DMS 273 (cell line): Measurements from ENCODE around the gene CCDC87.

Experiments used
- DNase-seq: peaks from one replicate; lab custom pipeline; 2025; ENCODE audit not compliant: unreplicated experiment; lab: John Stamatoyannopoulos, UW

CCDC87 gene

DNA sequence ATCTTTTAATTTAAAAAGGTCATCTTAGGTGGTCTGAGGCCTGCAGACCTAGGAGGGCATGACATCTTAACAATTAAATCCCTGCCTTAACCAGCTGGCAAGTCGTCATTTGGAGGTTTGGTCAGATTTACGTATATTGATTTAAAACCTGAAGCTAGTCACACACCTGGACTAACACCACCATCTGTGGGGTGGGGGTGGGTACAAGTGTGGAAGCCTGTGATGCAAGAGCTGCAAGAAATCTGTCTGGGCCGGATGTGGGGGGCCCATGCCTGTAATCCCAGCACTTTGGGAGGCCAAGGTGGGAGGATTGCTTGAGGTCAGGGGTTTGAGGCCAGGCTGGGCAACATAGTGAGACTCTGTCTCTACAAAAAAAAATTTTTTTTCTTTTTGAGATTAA is 11.6 kb downstream of the CCDC87 start:
- DNase-seq = no peak

DNA sequence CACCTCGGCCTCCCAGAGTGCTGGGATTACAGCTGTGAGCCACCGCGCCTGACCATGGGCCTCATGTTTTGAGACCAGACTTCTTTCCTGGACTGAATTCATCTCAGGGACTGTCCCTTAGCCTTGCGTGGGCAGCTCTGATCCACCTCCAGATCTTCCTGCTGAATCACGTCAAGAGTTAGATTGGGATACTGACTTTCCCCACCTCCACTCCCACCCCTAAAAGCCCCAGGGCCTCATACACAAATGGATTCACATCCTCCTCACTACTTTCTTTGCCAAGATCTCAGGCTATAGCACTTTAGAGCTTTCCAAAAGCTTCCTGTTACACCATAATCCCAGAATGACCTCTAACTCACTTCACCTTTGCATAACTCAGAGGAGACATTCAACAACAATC is 12.1 kb downstream of the CCDC87 start:
- DNase-seq = no peak

- peak; percentile 78 for DNase-seq
Observed at GRCh38 chr11:66579017-66579606, 13.8 kb downstream of the CCDC87 start.

- no peak for DNase-seq
Observed at GRCh38 chr11:66570850-66571180, 22.0 kb downstream of the CCDC87 start.

DNA sequence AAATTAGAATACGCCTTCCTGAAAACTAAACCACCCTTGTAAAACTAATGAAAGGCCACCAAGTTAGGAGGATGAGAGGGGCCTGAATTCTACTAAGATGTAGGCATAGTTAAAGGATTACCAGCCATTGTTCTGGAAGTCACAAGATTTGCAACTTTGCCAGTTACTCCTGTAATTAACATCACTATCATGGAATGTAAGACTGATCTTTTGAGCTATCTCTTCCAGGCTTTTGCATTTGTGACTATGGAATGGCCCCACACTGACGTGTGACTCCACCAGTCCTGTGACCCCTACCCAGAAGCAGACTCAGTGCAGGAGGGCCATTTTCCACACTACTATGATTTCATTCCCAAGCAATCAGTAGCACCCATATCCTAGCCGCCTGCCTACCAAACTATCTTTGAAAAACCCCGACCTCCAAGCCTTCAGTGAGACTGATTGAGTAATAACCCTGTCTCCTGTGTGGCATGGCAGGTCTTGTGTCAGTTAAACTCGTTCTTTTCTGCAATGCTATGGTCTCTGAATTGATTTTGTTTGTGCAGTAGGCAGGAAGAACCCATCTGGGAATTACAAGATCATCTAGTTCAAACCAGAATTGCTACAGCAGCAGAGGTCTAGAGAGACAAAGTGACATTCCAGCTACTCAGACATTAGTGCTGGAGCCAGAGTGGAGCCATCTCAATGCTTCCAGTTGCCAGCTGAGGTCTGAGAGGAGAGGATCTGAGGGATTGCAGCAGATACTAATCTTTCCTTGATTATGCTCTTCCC is 22.6 kb downstream of the CCDC87 start:
- no peak for DNase-seq

DNA sequence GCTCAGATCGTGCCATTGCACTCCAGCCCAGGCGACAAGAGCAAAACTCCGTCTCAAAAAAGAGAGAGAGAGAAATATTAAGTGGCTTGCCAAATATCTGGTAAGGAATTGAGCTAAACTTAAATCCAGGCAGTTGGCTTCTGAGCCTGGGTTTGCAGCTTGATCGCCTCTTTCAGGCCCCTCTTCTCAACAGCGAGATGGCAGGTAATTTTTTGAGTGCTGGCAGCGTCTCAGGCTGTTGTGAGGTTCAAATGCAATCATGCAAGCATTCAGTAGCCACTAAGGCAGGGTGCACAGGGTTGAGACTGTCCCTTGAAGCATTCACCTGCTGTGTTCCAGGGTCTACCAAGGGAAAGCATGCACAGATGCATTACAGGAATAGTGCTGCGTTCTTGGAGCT is 23.8 kb downstream of the CCDC87 start:
- no peak for DNase-seq

GRCh38 chr11:66568124-66568916 is 24.5 kb downstream of the CCDC87 start, which contains the start of gene CTSF:
TSS of gene CTSF (minus strand) at chr11:66568606. CDS start at chr11:66568486, 120 bp downstream.
- peak; percentile 60 for DNase-seq

GRCh38 chr11:66567787-66568123 is 25.1 kb downstream of the CCDC87 start:
- DNase-seq = no peak

DNA sequence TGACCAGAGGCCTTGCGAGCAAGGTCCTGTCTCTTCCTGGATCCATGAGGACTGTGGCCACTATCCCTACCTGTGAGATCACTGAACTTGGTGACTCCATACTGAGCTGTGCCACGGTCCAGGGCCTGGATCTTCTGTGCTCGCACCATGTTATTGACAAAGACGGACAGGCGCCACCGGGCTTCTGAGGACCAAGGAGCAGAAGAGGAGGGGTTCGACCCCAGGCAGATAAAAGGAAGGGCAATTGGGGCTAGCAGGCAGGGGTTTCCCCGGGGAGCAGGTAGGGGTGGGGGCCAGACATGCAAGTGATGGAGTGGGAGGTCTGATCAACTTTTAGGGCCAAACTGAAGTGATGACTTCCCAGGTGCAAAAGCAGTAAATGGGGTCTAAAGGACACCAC is 26.6 kb downstream of the CCDC87 start:
- no peak for DNase-seq

DNA sequence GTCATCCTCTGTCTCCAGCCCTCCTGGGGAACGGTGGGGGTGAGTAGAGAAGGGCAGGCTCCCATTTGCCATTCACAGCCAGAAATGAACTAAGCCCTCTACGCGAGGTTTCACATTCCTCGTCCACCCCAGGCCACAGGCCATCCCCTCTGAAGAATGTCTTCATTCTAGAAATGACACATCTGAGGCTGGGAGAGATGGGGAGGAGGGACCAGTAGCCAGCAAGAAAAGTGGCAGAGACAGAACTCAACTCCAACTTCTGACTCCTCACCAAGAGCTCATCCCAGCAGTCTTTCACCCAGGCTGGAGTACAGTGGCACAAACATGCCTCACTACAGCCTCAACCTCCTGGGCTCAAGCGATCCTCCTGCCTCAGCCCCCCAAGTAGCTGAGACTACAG is 27.9 kb downstream of the CCDC87 start:
- no peak for DNase-seq

- no peak for DNase-seq
Observed at GRCh38 chr11:66564538-66564937, 28.3 kb downstream of the CCDC87 start.

- DNase-seq = no peak
Observed at GRCh38 chr11:66563832-66564231, 29.0 kb downstream of the CCDC87 start.

DNA sequence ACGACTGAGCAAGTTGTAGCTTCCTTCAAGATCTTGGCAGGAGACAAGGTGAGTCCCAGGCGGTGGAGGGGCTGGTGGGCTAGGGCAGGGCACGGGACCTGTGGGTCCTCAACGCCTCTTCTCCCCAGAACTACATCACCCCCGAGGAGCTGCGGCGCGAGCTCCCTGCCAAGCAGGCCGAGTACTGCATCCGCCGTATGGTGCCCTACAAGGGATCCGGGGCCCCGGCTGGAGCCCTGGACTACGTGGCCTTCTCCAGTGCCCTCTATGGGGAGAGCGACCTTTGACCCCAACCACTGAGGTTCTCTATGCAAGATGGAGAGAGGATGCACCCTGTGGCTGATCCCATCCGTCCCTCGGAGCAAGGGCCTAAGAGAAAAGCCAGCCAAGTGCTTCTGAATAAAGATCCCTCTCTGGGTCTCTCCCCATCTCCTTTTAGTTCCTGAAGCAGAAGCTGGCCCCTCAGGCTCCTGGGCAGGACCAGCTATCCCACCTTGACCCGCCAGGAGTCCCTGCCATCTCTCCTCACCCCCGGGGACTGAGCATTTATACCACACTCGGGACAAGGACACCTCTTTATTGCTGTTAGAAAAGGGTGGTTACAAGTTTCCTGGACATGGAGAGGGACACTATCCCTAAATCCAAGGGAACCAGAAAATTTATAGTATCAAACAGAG is 29.8 kb downstream of the CCDC87 start:
- no peak for DNase-seq

GRCh38 chr11:66562275-66562674 is 30.6 kb downstream of the CCDC87 start:
- DNase-seq = no peak

GRCh38 chr11:66561975-66562248 is 31.0 kb downstream of the CCDC87 start:
- no peak for DNase-seq

DNA sequence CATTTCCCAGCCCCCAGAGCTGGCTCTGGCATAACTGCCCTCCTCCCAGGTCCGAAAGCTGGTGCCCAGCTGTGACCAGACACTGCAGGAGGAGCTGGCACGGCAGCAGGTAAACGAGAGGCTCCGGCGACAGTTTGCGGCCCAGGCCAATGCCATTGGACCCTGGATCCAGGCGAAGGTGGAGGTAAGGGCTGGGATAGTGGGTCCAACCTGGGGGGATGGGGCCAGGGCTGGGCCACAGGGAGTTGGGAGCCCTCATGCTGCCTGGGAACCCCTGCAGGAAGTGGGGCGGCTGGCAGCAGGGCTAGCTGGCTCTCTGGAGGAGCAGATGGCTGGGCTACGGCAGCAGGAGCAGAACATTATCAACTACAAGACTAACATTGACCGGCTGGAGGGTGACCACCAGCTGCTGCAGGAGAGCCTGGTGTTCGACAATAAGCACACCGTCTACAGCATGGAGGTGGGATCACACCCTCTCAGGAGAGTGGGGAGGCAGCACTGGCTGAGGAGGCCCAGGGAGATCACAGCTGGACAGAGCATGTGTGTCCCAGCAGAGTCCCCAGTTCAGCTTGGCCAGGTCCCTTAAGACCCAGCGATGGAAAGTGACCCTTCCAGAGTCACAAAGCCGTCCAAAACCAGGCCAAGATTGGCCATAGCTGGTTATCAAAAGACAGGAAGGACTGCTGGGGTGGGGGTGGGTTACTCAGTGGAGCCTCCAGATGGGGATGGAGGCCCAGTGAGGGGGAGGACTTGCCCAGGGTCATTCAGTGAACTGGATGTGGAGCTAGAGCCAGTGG is 31.5 kb downstream of the CCDC87 start:
- peak; percentile 78 for DNase-seq

DNA sequence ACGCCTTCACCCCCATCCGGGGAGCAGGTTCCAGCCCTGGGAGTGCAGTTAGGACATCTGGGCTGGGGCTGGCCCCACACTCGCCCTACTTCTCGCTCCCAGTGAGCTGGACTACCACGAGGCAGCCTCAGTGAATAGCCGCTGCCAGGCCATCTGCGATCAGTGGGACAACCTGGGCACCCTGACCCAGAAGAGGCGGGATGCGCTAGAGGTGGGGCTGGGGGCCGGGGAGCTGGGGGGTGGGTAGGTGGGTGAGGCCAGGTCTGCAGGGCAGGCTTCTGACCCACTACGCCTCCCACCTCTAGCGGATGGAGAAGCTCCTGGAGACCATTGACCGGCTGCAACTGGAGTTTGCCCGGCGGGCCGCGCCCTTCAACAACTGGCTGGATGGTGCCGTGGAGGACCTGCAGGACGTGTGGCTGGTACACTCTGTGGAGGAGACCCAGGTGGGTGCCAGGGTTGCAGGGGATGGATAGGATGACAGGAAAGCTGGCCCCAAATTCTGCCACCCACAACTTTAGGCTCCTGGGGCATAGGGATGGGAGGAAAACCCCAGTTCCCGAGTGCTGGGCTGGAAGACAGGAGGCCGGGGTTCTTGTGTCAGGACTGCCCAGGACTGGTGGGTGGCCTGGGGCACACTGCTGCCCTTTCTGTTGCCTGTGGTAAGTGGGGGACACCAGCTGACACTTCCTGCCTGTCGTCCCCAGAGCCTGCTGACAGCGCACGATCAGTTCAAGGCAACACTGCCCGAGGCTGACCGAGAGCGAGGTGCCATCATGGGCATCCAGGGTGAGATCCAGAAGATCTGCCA is 32.8 kb downstream of the CCDC87 start:
- no peak for DNase-seq

GRCh38 chr11:66559142-66559865 is 33.6 kb downstream of the CCDC87 start:
- no peak for DNase-seq

DNA sequence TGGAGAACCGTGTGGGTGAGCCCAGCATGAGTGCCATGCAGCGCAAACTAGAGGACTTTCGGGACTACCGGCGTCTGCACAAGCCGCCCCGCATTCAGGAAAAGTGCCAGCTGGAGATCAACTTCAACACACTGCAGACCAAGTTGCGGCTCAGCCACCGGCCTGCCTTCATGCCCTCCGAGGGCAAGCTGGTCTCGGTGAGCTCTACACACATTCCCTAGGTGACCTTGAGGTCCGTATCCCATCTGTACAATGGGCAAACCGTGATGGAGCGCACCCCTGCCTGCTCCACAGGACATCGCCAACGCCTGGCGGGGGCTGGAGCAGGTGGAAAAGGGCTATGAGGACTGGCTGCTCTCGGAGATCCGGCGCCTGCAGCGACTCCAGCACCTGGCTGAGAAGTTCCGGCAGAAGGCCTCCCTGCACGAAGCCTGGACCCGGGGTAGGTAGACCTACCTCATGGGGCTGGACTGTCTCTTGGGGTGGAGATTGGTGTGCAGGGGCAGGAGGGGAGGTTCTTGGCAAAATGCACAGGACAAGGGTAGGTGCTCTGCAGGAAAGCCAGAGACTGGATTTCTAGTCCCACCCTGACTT is 35.0 kb downstream of the CCDC87 start:
- DNase-seq = peak; percentile 64
